ENCODE data around the gene CPZ.

The CPZ gene

DNA sequence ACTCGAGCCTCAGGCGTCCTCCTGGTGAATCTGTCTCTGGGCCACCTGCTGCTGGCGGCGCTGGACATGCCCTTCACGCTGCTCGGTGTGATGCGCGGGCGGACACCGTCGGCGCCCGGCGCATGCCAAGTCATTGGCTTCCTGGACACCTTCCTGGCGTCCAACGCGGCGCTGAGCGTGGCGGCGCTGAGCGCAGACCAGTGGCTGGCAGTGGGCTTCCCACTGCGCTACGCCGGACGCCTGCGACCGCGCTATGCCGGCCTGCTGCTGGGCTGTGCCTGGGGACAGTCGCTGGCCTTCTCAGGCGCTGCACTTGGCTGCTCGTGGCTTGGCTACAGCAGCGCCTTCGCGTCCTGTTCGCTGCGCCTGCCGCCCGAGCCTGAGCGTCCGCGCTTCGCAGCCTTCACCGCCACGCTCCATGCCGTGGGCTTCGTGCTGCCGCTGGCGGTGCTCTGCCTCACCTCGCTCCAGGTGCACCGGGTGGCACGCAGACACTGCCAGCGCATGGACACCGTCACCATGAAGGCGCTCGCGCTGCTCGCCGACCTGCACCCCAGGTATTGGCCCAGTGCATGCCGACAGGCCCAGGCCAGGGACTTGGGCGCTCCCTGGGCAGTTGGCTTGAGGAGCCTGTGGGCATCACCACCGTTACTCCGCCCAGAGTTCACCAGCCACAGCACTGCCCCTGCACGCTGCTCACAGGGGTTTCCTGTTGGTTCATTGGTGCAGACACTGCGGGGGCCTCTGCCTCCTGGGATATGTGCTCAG lies 11.3 kb upstream of the CPZ start:
- no peak for DNase-seq

DNA sequence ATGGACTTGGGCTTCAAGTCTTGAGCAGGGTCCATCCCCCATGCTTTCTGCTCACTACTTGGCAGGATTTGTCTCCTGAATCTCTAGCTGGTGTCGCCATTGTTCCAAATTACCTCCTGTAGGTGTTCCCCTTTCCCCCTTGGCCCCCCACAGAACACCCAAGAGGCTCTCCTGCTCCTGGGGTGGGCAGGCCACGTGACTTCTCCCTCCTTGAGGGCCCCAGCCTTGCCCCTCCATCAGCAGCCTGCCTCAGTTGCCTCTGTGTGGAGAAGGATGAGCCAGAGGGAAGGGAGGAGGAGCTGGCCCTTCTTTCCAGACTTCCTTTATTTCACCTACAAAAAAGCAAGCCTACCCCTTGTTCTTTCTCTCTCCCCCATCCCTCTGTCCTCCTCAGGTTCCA lies 10.5 kb upstream of the CPZ start:
- DNase-seq = no peak

DNA sequence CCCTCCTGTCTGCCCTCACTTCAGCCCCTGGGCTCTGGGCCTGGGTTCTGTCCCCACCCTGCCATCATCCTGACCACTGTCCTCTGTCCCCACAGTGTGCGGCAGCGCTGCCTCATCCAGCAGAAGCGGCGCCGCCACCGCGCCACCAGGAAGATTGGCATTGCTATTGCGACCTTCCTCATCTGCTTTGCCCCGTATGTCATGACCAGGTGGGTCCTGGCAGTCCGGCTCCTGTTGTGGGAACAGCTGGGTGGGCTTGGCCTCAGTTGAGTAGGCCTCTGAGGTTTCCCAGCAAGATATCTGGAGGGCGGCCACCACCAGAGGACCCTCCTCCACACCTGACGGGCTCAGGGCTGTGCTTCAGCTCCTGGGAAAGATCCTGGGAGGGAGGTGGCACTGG lies 10.1 kb upstream of the CPZ start:
- DNase-seq = no peak

DNA sequence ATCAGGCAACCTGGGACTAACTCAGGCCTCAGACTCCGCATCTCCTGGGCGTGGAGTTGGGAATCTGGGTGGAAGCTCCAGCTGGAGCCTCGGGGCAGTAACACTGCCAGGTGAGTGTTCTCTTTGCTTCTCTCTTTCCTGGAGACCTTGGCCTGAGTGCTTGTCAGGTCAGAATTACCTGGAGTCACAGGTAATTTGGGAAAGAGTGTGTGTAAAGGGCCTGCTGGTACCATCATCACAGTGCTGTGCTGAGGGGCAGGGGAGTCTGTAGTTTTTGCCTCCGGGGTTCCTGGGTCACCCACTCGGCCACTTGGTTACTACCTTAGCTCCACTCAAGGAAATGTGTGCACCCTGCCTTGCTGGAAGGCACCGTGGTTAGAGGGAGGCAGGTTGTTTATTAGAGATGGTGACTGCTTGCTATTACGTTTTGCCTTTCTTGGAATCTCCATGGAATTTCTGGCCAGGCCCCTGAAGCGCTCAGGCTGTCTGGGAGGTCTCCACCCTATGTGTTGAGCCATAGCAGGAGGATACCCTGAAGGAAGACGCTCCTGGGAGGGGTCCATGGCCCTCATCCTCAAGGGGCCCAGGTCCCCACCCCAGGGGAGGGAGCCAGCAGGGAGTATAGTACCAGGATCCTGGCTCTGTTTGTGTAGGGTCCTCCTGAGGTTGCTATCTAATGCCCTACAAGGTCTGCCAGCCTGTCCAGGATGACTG lies 9.5 kb upstream of the CPZ start:
- no peak for DNase-seq

DNA sequence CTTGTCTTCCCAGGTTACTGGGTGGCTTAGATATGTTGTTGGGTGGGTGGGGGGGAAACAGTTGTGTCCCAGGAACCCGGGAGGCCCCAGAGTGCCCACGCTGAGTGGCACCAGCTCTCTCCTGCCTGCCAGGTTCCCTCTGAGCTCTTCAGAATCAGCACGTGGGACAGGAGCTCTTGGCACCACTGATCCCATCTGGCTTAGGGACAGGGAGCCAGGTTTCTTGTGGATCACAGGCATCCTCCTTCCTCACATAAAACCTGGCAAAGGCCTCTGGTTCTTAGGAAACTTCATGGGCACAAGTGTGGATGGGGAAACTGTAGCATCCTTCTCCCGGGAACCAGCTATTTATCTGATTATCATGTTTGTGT lies 8.9 kb upstream of the CPZ start:
- DNase-seq = no peak

DNA sequence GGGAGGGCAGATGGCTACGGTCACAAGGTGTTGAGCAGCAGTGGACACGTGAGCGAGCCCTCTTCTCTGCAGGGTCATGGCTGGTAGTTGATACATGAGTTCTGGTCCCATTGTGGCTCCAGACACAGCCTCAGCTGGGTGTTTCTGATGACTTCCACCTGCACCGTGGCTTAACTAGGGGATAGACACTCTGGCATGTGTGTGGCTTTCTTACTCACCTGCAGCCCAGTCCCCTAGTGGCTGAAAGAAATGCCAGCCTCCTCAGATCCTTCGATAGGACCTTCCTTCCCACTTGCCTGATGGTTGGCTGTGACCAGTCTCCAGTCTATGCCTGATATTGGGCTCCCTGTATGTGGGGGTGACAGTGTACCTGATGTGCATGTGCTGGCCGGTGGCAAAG lies 7.4 kb upstream of the CPZ start:
- DNase-seq = no peak

DNA sequence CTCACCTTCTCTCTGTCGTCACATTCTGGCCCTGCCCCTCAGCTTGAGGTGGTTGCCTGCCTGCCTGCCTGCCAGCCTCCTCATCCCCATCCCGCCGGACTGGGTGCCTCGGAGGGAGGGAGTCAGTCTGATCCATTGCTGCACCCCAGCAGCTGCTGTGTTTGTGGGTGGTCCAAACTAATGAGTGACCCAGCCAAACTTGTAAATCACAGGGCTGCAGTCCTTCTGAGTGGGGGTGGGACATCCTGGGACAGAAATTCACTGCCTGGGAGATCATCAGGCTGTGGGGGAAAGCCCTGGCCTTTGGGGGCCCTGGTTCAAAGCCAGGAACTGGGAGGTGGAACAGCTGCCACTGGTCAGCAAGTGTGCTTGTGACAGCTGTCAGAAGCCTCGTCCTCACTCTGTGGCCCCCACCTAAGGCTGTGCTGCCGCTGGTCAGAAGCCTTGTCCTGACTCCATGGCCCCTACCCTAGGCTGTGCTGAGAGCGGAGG lies 6.8 kb upstream of the CPZ start:
- DNase-seq = no peak

DNA sequence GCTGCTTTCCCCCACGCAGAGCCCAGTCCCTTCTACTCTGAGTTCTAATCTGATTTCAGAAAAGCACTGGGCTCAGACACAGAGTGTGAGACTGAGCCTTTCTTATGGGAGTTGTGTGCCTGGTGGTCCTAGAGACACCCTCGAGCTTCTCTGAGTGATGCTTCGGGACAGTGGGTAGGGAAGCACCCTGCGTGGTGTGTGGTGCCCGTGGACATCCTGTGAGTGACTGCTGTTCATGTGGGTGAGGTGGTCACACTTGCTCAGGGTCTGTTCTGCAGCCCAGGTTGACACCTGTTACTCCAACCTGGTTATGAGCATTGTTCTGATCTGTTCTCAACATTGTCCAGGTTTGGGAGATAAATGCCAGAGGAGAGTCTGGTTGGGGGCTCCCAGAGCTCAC lies 6.3 kb upstream of the CPZ start:
- no peak for DNase-seq

DNA sequence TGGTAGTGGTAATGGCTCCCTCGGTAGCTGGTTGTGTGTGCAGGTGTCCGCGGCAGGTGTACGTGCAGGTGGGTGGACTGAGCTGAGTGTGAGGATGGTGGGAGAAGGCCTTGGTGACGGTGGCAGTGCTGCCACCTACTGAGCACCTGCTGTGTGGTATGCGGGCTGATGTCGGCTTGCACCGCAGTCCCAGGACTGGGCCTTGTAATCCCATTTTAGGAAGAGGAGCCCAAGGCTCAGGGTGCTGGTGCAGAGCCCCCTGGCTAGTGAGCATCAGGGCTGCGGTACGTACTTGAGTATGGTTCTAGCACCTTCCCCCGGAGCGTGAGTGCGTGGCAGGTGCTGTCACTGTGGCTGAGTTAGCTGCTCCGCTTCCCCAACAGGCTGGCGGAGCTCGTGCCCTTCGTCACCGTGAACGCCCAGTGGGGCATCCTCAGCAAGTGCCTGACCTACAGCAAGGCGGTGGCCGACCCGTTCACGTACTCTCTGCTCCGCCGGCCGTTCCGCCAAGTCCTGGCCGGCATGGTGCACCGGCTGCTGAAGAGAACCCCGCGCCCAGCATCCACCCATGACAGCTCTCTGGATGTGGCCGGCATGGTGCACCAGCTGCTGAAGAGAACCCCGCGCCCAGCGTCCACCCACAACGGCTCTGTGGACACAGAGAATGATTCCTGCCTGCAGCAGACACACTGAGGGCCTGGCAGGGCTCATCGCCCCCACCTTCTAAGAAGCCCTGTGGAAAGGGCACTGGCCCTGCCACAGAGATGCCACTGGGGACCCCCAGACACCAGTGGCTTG lies 5.7 kb upstream of the CPZ start:
- DNase-seq = no peak

DNA sequence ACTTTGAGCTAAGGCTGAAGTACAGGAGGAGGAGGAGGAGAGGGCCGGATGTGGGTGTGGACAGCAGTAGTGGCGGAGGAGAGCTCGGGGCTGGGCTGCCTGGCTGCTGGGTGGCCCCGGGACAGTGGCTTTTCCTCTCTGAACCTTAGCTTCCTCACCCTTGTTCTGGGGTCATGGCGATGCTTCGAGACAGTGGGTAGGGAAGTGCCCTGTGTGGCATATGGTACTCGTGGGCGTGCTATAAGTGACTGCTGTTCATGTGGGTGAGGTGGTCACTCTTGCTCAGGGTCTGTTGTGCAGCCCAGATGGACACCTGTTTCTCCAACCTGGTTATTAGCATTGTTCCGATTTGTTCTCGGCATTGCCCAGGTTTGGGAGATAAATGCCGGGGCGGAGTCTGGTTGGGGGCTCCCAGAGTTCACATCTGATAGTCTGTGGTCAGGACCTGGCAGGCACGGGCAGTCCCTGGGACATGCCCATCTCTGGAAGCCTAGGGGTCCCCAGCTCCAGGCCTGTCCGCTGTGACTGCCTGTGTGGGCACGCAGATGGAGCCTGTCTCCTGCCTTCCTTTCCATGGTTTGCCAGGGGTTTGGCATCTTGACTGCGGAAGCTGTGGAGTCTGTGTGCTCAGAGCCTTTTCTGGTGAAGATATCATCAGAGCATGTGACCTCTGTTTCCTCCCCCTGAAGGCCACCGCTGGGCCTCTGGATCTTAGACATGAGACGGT lies 4.9 kb upstream of the CPZ start:
- DNase-seq = no peak

DNA sequence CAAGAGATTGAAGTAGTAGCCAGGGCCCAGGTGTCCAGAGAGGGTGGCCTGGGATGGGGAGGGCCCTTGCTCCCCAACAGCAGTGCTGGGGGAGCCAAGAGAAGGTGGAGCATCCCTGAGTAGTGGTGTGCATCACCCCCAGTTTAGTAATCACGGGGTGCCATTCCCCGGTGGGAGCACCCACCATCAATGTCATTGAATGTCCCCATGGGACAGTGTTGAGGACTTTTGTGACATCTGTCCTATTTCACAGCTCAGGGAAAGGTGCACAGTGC lies 4.4 kb upstream of the CPZ start:
- no peak for DNase-seq

DNA sequence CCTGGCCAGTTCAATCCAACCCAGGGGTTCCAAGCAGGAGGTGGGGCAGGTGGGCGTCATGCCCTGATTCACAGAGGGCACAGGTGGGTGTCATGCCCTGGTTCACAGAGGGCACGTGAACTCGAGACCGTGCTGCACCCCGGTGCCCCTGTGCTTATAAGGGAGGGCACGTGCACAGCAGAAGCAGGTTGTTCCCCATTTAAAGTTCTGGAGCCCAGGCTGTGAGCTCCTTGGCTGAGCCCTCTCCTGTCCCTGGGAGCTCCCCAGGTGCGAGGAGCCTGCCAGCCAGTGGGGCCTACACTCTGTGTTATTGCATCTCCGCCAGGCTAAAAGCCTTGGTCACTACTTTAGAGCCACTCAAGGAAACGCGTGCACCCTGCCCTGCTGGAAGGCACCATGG lies 3.2 kb upstream of the CPZ start:
- no peak for DNase-seq

DNA sequence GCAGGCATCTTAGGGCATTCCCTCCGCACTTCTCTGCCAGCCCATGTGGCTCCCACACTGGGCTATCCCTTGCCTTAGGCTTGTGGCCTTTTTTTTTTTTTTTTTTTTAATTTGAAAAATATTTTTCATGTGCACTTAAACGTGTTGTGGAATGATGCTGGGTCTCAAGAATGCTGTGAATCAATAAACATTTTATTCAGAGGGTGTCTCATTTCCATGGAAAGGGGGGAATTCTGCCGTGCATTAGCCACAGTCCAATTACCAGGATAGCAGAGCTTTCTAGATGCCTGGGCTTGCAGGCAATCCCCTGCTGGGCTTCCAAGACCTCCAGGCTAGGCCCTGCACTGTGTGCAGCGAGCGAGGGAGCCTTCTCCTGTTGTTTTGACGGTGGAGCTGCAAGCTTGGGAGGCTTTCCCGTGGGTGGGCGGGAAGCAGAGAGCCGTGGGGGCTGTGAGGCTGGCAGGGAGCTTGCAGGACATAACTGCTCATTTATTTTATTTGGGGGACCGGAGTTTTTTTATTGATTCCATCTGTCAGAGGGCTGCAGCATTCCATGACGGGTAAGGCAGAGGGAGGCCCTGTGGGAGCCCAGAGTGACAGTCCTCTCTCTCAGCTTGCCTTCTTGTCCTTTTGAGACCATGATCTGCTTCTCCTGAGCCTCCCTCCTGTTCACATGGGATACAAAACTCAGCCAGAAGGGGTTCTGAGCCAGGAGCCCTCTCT lies 2.6 kb upstream of the CPZ start:
- DNase-seq = no peak

DNA sequence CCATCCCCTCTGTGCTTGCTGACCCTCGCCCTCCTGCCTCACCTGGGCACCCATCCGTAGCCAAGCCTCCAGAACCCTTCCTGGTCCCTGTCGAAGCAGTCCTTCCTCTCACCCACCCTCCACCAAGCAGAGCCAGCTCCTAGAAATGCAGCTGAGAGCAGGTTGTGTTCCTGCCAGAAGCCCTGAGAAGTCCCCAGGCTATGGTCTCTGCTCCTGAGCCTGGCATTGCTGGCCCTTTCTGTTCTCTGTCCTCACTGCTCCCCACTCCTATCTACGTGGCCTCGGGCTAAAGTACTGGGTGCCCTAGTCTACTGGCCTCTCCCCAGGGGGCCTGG lies 2.1 kb upstream of the CPZ start:
- no peak for DNase-seq

DNA sequence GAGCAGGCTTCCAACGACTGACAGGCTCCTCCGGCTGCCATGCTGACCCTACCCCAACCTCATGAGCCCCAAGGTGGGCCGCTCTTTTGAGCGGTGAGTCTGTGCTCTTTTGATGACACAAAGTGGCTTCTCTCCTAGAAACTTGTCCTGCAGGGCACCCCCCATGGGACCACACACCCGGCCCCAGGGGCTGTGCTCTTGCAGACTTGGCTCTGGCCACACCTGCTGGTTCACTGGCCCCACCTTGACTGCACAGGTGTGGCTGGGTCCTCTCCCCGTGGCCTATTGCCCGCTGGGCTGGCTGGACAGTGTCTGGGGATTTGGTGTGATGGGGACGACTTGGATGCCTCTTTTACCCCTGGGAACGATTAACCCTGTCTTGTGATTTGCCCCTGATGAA lies 1.5 kb upstream of the CPZ start:
- no peak for DNase-seq

DNA sequence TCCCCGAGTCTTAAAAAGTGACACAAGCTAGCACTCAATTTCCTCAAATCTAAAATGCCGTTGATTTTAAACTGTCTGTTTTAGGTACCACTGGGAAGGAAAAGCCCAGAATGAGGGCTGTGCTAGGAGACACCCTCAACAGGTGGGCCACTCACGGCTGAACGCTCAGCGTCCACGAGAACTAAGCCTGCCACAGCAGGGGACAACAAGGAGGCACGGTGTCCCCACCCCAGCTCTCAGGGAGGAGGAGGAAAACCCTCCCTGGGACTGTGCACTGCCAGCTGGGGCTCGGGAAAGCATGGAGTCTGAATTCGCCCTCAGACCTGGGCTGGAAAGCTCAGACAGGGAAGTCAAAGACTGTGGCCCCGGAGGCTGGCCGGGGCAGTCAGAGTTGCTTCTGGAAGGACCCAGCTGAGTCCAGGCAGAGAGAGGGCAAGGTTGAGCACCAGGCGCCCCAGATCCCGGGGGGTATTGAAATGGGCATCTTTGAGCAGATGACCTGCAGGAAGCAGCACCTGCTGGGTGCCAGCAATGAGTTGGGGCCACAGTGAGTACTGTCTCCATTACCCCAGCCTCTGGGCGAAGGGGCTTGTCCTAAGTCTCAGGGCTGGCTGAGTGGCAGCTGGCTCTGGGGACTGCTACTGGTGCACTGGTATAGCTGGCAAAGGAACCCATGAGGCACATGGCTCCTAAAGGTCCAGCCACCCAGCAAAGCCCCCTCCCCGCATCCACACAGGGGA lies 769 bp upstream of the CPZ start:
- no peak for DNase-seq

DNA sequence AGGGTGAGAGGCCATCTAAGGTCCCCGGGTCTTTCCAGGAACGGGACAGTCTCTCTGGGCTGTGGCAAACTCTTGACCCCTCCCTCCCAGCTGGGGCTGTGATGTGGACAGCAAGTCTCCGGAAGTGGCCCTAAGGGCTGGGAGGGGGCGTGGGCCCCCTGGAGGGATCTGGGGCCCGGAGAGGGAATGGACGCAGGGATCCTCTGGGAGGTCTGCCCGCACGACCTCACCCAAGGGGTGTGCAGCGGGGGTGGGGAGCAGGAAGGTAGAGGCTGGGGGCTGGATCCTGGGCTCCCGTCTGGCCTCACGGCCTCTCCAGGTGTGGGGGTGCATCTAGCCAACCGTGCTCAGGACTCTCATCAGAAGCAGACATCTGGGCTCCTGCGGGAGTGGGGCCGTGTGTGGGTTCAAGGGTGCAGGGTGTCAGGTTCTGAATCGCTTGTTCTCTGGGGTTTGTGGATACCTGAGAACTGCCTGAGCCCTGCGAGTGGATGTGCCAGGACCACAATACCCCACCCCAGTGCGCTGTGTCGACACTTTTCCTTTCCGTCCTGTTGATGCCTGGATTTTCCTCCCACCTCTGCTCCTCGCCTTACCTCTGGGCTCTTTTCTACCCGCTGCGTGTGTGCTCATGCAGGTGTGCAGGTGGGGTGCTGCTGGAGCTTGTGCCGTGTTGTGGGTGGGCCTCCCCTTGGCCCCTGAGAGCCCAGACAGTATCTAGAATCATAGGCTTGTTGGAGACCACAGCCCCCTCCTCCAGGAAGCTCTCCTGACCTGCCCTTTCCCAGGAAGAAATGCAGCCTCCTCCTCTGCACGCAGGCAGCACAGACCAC lies 915 bp downstream of the CPZ start:
- no peak for DNase-seq

DNA sequence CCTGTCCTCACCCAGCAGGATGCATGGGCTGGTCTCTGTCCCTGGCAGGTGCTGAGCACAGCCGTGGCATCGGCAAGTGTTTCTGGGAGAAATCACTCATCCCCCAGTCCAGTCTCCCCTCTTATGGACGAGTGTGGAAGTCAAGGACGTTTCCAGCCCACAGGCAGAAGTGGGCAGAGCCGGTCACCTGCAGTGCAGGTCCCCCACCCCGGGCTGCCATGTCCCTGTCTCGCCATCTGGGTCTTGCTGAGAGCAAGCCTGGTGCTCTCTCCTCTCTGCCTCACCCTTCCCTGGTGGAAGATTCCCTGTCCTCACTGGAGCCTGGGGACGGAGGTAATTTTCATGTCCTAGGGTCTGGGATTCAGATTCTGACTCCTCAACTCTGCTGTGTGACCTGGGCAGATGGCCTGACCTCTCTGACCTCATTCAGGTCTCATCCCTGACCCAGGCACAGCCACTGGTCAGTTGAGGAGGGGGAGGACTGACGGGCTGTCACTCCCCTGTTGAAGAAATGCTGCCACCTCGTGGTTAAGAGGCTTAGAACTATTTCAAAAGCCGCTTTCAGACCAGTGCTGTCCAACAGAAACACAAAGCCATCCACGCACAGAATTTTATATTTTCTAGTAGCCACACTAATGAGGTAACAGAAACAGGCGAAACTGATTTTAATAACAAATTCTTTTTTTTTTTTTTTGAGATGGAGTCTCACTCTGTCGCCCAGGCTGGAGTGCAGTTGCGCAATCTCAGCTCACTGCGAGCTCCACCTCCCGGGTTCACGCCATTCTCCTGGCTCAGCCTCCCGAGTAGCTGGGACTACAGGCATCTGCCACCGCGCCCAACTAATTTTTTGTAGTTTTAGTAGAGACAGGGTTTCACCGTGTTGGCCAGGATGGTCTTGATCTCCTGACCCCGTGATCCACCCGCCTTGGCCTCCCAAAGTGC lies 1.8 kb downstream of the CPZ start:
- DNase-seq = no peak

DNA sequence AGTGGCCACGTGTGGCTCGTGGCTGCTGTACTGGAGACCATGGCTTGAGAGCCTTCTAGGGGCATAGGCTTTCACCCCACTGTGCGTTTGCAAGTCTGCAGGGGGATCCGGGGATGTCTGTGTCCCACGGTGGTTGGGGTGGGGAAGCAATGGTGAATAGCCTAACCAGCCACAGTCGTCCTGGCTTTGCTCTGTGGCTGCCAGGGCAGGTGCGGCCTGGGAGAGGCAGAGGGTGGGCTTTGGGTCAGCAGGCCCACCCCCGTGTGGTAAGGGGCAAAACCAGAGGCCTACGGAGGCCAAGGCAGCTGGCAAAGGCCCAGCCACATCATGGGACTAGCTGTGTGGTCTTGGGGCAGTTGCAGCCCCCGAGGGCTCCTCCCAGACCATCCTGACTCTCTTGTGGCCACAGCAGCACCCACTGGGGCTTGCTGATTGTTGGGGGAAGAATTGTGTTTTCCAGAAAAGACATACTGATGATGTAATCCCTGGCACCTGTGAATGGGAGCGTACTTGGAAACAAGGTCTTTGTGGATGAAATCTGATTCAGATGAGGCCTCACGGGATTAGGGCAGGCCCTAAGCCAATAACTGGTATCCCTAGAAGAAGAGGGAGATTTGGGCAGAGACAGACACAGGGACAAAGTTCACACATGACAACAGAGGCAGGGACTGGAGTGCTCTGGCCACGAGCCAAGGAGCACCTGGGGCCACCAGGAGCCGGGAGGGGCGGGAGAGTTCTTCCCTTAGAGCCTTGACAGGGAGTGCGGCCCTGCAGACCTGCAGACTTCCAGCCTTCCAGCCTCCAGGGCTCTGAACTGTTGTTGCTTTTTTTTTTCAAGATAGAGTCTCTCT lies 2.9 kb downstream of the CPZ start:
- DNase-seq = no peak

Measured in NCI-H187 (cell line).